ENCODE results near the gene CNTNAP5.

- no peak for TF ChIP-seq CTCF (IDR thresholded peaks at IDR 0.05; ENCODE audit: low read depth, low read length, missing input control)
- TF ChIP-seq ATF3 (IDR thresholded peaks at IDR 0.05), result no peak
- TF ChIP-seq RAD21 (IDR thresholded peaks at IDR 0.05), result no peak
- no peak for TF ChIP-seq REST (IDR thresholded peaks at IDR 0.05)
- no peak for TF ChIP-seq HNF4G (IDR thresholded peaks at IDR 0.05)
These were observed 168.6 kb downstream of the CNTNAP5 start for GRCh38 chr2:124193706-124194105.
